GM18507 (cell line): ENCODE results near the gene UMOD.
"Not testable (repeated sequence)": the region's sequence is repeated elsewhere in the genome, so short reads cannot be mapped to it uniquely, and the experiment has no call there.

Source experiments
- DNase-seq: peaks from one replicate; pipeline ENCODE4 v3.0.0; 2011; ENCODE audit warnings: low read depth; ENCODE audit not compliant: insufficient read length; ENCODE audit errors: extremely low spot score
- FAIRE-seq: peaks from 2 replicates; lab custom pipeline; 2011; peaks lifted over from hg19 to GRCh38; lab: Jason Lieb, UNC

The UMOD gene

DNA sequence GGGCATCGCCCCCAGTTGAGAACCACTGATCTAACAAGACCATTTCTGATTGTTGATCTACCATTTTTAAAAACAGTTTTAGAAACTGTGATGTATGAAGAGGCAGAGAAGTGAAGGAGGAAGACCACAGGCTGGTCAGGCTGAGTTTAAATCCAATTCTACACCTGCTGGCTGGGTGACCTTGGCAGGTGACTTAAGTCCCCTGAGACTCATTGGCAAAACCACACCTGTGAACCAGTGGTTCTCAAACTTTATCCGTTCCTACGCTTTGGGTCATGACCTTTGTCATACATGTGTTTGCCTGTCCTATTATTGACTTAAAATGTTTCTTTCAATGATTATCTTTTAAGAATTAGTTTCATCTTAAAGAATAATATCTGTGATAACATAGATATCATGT lies 27.5 kb downstream of the UMOD start:
- FAIRE-seq: no peak

GRCh38 chr16:20323591-20324117 lies 28.9 kb downstream of the UMOD start:
- no peak for DNase-seq
- FAIRE-seq: no peak

More for the DNA sequence above, 27.5 kb downstream of the UMOD start:
- DNase-seq: no peak

GRCh38 chr16:20322696-20323095 lies 29.8 kb downstream of the UMOD start:
- no peak for FAIRE-seq
- DNase-seq: no peak

GRCh38 chr16:20321671-20322070 lies 30.8 kb downstream of the UMOD start:
- no peak for FAIRE-seq

DNA sequence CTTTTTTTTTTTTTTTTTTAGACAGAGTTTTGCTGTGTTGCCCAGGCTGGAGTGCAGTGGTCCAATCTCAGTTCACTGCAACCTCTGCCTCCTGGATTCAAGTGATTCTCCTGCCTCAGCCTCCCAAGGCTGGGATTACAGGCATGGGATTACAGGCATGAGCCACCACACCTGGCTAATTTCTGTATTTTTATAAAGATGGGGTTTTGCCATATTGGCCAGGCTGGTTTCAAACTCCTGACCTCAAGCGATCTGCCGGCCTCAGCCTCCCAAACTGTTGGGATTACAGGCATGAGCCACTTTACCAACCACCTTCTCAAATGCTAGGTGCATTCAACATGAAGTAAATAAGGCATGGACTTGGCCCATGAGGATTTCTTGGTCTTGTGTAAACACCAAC lies 31.5 kb downstream of the UMOD start:
- DNase-seq, FAIRE-seq: not testable (repeated sequence)

More at GRCh38 chr16:20321671-20322070, 30.8 kb downstream of the UMOD start:
- no peak for DNase-seq

GRCh38 chr16:20320592-20320991 lies 31.9 kb downstream of the UMOD start:
- DNase-seq: no peak
- FAIRE-seq: no peak

DNA sequence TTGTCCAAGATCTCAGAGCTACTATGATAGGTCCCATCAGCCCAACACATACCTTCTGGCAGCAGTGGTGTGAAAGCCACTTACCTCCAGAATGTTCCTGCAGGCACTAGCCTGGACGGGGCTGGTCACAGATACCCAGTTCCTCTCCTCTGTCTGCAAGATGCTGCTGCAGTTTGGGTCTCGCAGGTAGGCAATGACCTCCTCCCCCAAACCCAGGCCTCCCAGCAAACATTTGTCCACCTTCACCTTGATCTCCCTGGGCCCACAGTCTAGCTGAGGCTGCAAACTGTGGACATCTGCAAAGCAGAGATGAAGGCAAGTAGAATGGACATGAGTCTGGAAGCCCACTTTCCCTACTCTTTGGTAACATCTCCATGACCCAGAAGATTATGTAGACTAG lies 32.3 kb downstream of the UMOD start:
- FAIRE-seq (no peak), DNase-seq (no peak)

DNA sequence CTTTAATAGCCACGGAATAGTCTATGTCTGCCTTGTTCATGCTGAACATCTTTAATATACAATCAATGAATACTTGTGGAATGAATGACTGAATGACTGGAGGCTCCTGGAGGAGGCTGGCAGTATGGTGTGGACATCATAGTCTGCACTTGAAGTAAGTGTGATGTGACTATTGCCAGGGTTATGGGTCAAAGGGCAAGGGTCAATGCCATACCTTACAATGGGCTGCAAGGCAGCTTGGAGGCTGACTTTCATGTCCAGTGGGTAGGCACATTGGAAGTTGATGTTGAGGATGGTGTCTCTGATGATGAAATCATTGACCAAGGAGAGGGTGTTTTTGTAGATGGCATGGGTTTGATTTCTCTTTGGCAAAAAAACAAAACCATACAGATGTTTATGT lies 33.1 kb downstream of the UMOD start:
- DNase-seq (no peak), FAIRE-seq (no peak)

DNA sequence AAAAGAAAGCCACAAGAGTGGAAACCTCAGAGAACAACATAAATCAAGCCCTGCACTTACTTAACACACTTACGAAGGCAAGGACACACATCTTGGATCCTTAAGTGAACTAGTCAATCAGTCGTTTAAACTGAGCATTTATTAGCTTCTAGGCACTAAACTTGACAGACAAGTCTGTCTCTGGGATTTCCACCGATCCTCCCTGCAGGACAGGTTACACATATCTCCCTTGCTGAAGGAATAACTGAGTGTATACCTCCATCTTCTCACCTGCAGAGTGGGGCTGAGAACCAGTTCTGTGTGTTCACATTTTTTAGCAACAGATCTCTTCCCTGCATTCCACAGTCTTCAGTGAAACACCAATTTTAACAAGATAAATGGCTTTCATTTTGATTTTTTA lies 34.1 kb downstream of the UMOD start:
- FAIRE-seq: no peak

DNA sequence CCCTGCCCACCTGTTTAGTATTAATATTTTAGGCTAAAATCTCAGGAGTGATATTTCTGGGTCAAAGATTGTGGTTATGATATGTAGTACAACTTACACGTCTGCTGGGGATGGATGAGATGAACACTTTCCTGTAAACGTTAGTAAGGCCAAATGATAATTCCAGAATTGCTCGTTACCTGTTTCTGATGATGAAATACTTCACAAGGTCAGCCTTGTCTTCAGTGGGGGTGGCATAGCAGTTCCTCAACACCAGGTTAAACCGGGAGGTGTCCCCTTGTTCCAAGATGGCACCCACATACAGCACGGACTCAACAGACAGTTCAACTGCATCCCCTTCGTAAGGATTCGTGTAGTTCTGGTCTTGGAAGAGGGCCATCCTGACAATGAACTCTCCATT lies 34.5 kb downstream of the UMOD start:
- DNase-seq (no peak), FAIRE-seq (no peak)

More for the DNA sequence above, 34.1 kb downstream of the UMOD start:
- no peak for DNase-seq

- DNase-seq (no peak), FAIRE-seq (no peak)
Observed at GRCh38 chr16:20317117-20317516, 35.4 kb downstream of the UMOD start.

DNA sequence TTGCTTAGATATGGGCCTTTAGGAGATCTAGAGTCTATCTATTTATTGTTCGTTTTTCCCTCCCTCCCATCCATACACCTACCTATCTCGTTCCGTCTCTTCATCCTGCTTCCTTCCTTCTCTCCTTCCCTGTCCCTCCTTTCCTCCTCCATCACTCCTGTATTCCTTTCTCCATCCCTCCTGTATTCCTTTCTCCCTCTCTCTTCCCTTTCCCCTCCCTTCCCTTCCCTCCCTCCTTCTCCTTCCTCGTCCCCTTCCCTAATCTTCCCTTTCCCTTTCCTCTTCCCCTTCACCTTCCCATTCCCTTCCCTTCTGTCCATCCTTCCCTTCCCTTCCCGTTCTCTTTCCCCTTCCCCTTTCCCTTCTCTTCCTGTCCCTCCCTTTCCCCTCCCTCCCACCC lies 35.8 kb downstream of the UMOD start:
- FAIRE-seq: no peak

DNA sequence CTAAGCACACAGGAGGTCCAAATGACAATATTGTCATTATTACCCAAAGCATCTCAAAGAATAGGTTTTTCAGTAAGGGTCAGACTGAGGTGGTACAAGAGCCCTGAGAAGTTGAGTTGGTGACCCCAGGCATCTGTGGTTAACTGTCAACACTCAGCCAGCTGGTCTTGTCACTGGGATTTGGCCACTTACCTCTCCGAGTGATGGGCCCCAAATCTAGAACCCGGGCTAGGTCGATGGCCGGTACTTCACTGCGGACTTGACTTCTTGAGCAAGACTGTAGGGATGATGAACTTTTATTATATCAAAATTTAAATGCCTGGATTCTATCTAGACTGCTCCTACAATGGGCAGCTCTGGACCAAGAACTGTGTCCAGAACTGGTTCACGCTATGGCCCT lies 36.8 kb downstream of the UMOD start:
- DNase-seq (no peak), FAIRE-seq (no peak)

More for the DNA sequence above, 35.8 kb downstream of the UMOD start:
- DNase-seq: no peak

DNA sequence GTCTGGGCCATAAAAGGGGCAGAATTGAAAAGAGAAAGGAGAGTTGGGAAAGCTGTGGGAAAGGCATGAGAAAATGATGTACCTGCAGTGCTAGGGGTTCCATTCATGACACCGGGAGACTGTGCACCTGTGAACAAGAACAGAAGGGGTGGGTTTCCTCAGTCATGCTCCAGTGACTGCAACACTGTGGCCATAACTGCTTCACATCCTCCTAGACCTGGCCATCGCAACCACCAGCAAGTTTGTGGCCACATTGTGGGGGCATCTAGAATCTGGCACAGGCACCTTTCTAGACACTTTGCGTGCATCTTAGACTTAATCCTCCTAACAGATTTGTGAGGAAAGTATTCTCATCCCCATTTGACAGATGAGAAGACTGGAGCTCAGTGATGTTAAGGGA lies 37.9 kb downstream of the UMOD start:
- DNase-seq (no peak), FAIRE-seq (no peak)

- FAIRE-seq (no peak), DNase-seq (no peak)
Observed at GRCh38 chr16:20313741-20314140, 38.8 kb downstream of the UMOD start.

GRCh38 chr16:20312536-20313095 lies 39.9 kb downstream of the UMOD start:
- not testable (repeated sequence) for FAIRE-seq, DNase-seq

GRCh38 chr16:20311548-20311947 lies 41.0 kb downstream of the UMOD start:
- no peak for FAIRE-seq
- DNase-seq: no peak

- DNase-seq (no peak), FAIRE-seq (no peak)
Observed at GRCh38 chr16:20310421-20311395, 41.8 kb downstream of the UMOD start.

- DNase-seq (no peak), FAIRE-seq (no peak)
Observed at GRCh38 chr16:20309786-20310185, 42.7 kb downstream of the UMOD start.

- DNase-seq (no peak), FAIRE-seq (no peak)
Observed at GRCh38 chr16:20308801-20309590, 43.5 kb downstream of the UMOD start.
